ENCODE data around the gene SPDYE6.
"Not testable (repeated sequence)": the region's sequence is repeated elsewhere in the genome, so short reads cannot be mapped to it uniquely, and the experiment has no call there.

The SPDYE6 gene

DNA sequence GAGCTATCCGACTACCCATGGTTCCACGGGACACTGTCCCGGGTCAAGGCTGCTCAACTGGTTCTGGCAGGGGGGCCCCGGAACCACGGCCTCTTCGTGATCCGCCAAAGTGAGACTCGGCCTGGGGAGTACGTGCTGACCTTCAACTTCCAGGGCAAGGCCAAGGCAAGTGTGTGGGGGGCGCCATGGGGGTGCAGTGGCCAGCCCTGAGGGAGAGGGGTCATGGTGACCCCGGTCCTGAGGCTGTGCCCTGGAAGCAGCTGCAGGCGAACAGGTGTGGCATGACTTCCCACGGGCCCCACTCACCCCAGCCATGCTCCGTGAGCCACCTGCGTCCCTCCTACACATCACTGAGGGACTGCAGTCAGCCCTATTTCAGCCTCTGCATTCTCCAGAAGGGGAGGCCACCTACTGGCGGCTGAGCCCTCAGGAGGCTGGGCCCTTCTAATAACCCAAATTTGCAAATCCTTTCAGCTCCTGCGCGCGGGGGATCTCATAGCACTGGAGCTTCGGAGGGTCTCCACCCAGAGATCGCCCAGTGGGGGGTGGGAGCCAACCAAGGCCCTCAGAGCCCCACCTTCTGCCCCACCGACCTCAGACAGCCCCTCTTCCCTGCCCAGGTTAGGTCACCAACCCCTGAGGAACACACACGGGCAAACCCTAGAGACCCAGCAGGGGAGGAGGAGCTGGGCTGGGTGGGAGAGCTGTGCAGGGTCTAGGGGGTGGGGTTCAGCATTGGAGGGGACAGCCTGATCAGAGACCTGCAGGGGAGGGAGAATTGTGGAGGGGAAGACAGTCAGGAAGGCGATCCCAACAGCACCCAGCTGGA is 38.8 kb downstream of the SPDYE6 start:
- no peak for DNase-seq

GRCh38 chr7:102313997-102314780 is 42.1 kb downstream of the SPDYE6 start:
- no peak for DNase-seq

DNA sequence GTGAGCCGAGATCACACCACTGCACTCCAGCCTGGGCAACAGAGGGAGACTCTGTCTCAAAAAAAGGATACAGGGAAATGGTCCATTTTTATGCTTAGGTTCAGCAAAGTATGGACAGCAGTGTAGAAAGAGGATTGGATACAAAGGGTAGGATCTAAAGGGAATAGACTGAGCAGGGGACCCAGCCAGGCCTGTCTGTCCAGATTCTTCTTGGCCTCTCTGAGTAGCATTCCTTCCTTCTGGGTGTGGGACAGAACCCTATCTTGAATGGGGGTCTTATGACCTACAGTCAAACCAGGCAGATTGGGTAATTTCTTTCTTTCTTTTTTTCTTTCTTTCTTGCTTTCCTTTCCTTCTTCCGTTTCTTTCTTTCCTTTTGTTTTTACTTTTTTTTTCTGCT is 43.9 kb downstream of the SPDYE6 start:
- DNase-seq: no peak

- DNase-seq: no peak
These were observed 45.8 kb downstream of the SPDYE6 start for GRCh38 chr7:102310414-102310815.

GRCh38 chr7:102306916-102307677 is 49.1 kb downstream of the SPDYE6 start:
- DNase-seq: no peak

- no peak for DNase-seq
These were observed 50.6 kb downstream of the SPDYE6 start for GRCh38 chr7:102305414-102306268.

- DNase-seq: no peak
These were observed 51.6 kb downstream of the SPDYE6 start for GRCh38 chr7:102304668-102305067.

DNA sequence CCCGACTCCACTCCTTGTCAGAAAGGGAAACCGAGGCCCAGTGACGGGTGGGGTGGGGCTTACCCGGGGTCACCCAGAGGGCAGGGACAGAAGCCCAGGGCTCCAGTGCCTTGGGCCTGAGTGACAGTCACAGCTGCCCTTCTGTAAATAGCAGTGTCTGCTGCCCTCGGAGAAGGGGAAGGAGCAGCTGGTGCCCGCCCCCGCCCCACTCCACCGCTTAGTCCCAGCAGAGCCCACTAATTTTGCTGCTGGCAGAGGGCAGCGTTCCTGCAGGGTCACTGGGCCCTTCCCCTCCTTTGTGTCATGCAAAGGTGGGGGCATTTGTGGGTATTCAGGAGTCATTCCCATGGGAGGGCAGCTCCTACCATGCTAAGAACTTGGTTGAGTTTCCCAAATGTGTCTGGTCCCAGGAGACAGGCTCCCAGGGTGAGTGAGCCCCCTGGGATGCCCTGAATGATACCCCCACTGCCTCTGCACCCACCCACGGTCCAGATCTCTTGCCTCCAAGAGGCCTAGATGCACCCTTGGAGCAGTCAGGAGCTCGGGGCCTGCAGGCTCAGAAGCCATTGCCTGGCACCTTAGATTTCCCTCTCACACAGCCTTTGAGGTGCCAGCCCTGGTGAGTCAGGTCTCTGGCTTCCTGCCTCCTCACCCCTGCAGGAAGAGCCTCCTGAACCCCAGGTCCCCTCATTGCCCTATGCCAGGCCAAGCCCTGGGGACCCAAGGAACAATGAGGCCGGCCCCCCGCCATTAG is 52.4 kb downstream of the SPDYE6 start:
- DNase-seq: no peak

GRCh38 chr7:102302025-102302424 is 54.2 kb downstream of the SPDYE6 start:
- DNase-seq: no peak

DNA sequence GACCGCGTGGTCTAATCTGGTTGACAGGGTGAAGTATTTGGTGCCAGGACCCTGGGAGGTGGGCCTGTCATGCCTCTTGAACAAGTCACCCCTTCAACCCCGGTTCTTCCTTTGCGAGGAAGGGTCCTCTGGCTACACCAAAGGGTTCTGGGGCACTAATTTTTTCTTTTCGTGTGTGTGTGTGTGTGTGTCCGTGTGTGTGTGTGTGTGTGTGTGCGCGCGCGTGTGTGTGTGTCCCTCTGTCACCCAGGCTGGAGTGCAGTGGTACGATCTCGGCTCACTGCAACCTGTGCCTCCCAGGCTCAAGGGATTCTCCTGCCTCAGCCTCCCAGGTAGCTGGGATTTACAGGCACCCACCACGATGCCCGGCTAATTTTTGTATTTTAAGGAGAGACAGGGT is 54.9 kb downstream of the SPDYE6 start:
- DNase-seq: not testable (repeated sequence)

GRCh38 chr7:102300643-102301221 is 55.5 kb downstream of the SPDYE6 start:
- no peak for DNase-seq

DNA sequence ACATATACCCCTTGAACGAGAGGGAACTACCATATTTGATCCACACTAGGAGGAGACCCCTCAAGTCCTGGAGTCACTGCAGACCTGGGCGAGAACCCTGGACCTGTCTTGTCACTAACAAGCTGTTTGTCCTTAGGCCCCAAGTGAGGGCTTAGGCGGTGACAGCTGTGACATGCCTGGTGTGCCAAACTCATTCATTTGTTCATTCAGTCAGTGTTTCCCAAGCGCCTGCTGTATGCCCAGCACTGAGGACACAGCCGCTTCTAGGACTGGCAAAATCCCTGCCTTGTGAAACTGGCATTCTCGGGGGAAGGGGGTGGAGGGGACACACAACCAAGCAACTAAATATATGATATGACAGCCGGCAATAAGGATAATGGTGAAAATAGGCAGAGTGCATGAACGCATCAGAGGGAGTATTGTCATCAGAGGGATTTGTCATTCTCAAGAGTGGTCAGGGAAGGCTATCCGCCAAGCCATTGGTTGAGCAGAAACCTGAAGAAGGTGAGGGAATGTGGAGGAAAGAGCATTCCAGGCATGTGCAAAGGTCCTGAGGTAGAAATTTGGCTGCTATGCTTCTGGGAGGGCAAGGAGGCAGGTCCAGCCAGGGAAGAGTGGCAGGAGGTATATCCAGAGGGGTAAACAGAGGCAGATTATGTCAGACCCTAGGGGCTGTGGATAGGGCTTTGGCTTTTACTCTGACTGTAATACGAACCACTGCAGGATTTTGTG is 58.6 kb downstream of the SPDYE6 start:
- DNase-seq: no peak

GRCh38 chr7:102296514-102296913 is 59.7 kb downstream of the SPDYE6 start:
- DNase-seq: no peak

DNA sequence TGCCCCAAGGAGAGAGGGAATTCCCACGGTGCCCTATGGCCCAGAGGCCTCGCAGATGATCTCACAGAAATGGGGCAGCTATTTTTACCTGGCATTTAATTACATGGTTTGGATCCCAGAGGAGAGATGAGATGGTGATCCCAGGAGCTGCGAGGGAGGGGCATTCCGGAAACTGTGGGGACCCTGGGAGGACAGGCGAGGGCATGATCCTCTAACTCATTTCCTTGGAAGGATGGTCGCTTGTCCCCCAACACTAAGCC is 60.1 kb downstream of the SPDYE6 start:
- DNase-seq: no peak
